Right renal cortex interstitium (tissue), 3 donors: ENCODE results near the gene KCNIP3. TPM values are rescaled to one million over a fixed set of nuclear protein-coding genes. Genes with fewer than 3 reads are reported as not detected.

Experiments used
- DNase-seq, 3 donors: peaks; one replicate each; pipeline ENCODE4 v3.0.0-alpha.2; 2013; ENCODE audit warnings: low read depth in 3 of 3, low spot score in 2 of 3
- polyA plus RNA-seq, 3 donors: library from polyadenylated mRNA; unstranded; fragments of 120-200 nt; gene quantifications; one replicate each; pipeline ENCODE4 v1.2.1, GENCODE V29; 2013; ENCODE audit not compliant: insufficient read length in 3 of 3

The KCNIP3 gene
- polyA plus RNA-seq, 3 donors = 14.0 to 14.7 (median 14.4) TPM

GRCh38 chr2:95311815-95312542, 14.8 kb downstream of the KCNIP3 start:
- no peak for DNase-seq

- no peak for DNase-seq
These were observed 15.5 kb downstream of the KCNIP3 start for GRCh38 chr2:95312543-95313201.

GRCh38 chr2:95313296-95314131, 16.4 kb downstream of the KCNIP3 start:
- DNase-seq = no peak

GRCh38 chr2:95314598-95314963, 17.4 kb downstream of the KCNIP3 start:
- no peak for DNase-seq

GRCh38 chr2:95314964-95315611, 17.9 kb downstream of the KCNIP3 start:
- DNase-seq = no peak

GRCh38 chr2:95315801-95316411, 18.8 kb downstream of the KCNIP3 start:
- no peak for DNase-seq

GRCh38 chr2:95316466-95317122, 19.4 kb downstream of the KCNIP3 start:
- DNase-seq = no peak

- DNase-seq = no peak
These were observed 20.0 kb downstream of the KCNIP3 start for GRCh38 chr2:95317123-95317500.

- no peak for DNase-seq
These were observed 20.7 kb downstream of the KCNIP3 start for GRCh38 chr2:95317665-95318425.

GRCh38 chr2:95318431-95319220, 21.5 kb downstream of the KCNIP3 start:
- no peak for DNase-seq

GRCh38 chr2:95319481-95320343, 22.6 kb downstream of the KCNIP3 start:
- DNase-seq = no peak

- no peak for DNase-seq
These were observed 23.2 kb downstream of the KCNIP3 start for GRCh38 chr2:95320344-95320712.

- DNase-seq = no peak
These were observed 24.0 kb downstream of the KCNIP3 start for GRCh38 chr2:95320986-95321767.

GRCh38 chr2:95323347-95324155, 26.4 kb downstream of the KCNIP3 start:
- DNase-seq = no peak

- no peak for DNase-seq
These were observed 27.9 kb downstream of the KCNIP3 start for GRCh38 chr2:95325026-95325425.
